Keratinocyte (primary cell): ENCODE results near the gene PYROXD2. TPM values are rescaled to one million over a fixed set of nuclear protein-coding genes. Genes with fewer than 3 reads are reported as not detected.

Experiments
- DNase-seq: peaks from one replicate; pipeline ENCODE4 v3.0.0-alpha.2; 2011; ENCODE audit warnings: low read depth, missing footprints, low spot score
- FAIRE-seq: peaks from 2 replicates; lab custom pipeline; 2011; peaks lifted over from hg19 to GRCh38; lab: Jason Lieb, UNC
- H2AFZ ChIP-seq: 2 replicates; pipeline ENCODE4 v1.6.0; 2012; ENCODE audit warnings: low read length, control low read depth, inconsistent platforms; ENCODE audit not compliant: control insufficient read depth
- H3K27ac ChIP-seq: 2 replicates; pipeline ENCODE4 v1.5.1; 2011; ENCODE audit warnings: low read length; ENCODE audit not compliant: control insufficient read depth, insufficient read depth
- H3K27me3 ChIP-seq: 3 replicates; pipeline ENCODE4 v1.6.0; 2011; ENCODE audit warnings: low read length; ENCODE audit not compliant: control insufficient read depth, insufficient read depth; ENCODE audit errors: extremely low read depth
- H3K36me3 ChIP-seq, 2 experiments: 2 replicates in 1 of 2; 3 replicates in 1 of 2; pipeline ENCODE4 v1.5.1; 2011; ENCODE audit warnings: low read length in 2 of 2, mild to moderate bottlenecking in 1 of 2; ENCODE audit not compliant: control insufficient read depth in 2 of 2, insufficient read depth in 2 of 2; ENCODE audit errors: extremely low read depth in 1 of 2
- H3K4me1 ChIP-seq: 3 replicates; pipeline ENCODE4 v1.5.1; 2011; ENCODE audit warnings: low read length; ENCODE audit not compliant: control insufficient read depth, insufficient read depth; ENCODE audit errors: extremely low read depth
- H3K4me2 ChIP-seq: 3 replicates; pipeline ENCODE4 v1.6.0; 2011; ENCODE audit warnings: low read depth, low read length; ENCODE audit not compliant: control insufficient read depth, insufficient read depth; ENCODE audit errors: extremely low read depth
- H3K4me3 ChIP-seq, 3 experiments: fragments of 200-600 bp in 1 of 3; sonication (generic) in 1 of 3; 2 replicates in 2 of 3; 3 replicates in 1 of 3; pipeline ENCODE4 v1.5.1; 2011 to 2016; ENCODE audit warnings: low read length in 3 of 3, mild to moderate bottlenecking in 3 of 3, control low read depth in 2 of 3, inconsistent platforms in 1 of 3, low read depth in 1 of 3, mixed read lengths in 1 of 3, mixed run types in 1 of 3, moderate library complexity in 1 of 3; ENCODE audit not compliant: control insufficient read depth in 2 of 3, insufficient read depth in 2 of 3; ENCODE audit errors: extremely low read depth in 1 of 3
- H3K79me2 ChIP-seq: 2 replicates; pipeline ENCODE4 v1.6.0; 2012; ENCODE audit warnings: low read length; ENCODE audit not compliant: control insufficient read depth, insufficient read depth
- H3K9ac ChIP-seq: 3 replicates; pipeline ENCODE4 v1.6.0; 2011; ENCODE audit warnings: low read length; ENCODE audit not compliant: control insufficient read depth, insufficient read depth; ENCODE audit errors: extremely low read depth
- H3K9me1 ChIP-seq: 3 replicates; pipeline ENCODE4 v1.6.0; 2011; ENCODE audit warnings: low read length; ENCODE audit not compliant: control insufficient read depth, insufficient read depth; ENCODE audit errors: extremely low read depth
- H3K9me3 ChIP-seq: 2 replicates; pipeline ENCODE4 v1.5.1; 2012; ENCODE audit warnings: low read depth, low read length; ENCODE audit not compliant: control insufficient read depth
- H4K20me1 ChIP-seq: 3 replicates; pipeline ENCODE4 v1.6.0; 2011; ENCODE audit warnings: low read length; ENCODE audit not compliant: control insufficient read depth, insufficient read depth; ENCODE audit errors: extremely low read depth
- EZH2 ChIP-seq: IDR thresholded peaks from one replicate; pipeline ENCODE4 v1.6.1; 2012; ENCODE audit warnings: inconsistent platforms, mild to moderate bottlenecking, low read length, moderate library complexity
- dilution Hi-C: fragments of 300-500 bp; cut with MboI; formaldehyde crosslinking; loops from one replicate; pipeline ENCODE4 v1.7.0; 2020; ENCODE audit warnings: low sequenced_read_pairs; ENCODE audit not compliant: extremely low pct_ligation_motif_present
- polyA plus RNA-seq, 5 experiments: library from polyadenylated mRNA; depleted of rRNA in 3 of 5; stranded (reverse) in 3 of 5; stranded (forward) in 1 of 5; unstranded in 1 of 5; fragments of >200 nt; gene quantifications; 1 replicate in 1 of 5; 2 replicates in 3 of 5; 3 replicates in 1 of 5; pipeline versions ENCODE4 v1.2.1 to v1.2.3, GENCODE V29; 2011 to 2012; ENCODE audit warnings: missing spikeins in 2 of 5, low read depth in 1 of 5, low replicate concordance in 1 of 5
- TF ChIP-seq, protein P1 (sequence below), 3 experiments: IDR thresholded peaks in 1 of 3; conservative IDR thresholded peaks in 1 of 3; optimal IDR thresholded peaks in 1 of 3; 2 replicates in 2 of 3; 3 replicates in 1 of 3; pipeline versions ENCODE3 to v1.5.1; 2011; ENCODE audit warnings: low read length in 3 of 3, mild to moderate bottlenecking in 3 of 3, moderate library complexity in 2 of 3, control low read depth in 1 of 3, inconsistent platforms in 1 of 3; ENCODE audit not compliant: insufficient read depth in 2 of 3; ENCODE audit errors: extremely low read depth in 1 of 3

Gene PYROXD2
- polyA plus RNA-seq, 1 donor (not counting 4 experiments of a cell fraction or from before 2014, with no cell fraction given): 4.4 TPM

DNA sequence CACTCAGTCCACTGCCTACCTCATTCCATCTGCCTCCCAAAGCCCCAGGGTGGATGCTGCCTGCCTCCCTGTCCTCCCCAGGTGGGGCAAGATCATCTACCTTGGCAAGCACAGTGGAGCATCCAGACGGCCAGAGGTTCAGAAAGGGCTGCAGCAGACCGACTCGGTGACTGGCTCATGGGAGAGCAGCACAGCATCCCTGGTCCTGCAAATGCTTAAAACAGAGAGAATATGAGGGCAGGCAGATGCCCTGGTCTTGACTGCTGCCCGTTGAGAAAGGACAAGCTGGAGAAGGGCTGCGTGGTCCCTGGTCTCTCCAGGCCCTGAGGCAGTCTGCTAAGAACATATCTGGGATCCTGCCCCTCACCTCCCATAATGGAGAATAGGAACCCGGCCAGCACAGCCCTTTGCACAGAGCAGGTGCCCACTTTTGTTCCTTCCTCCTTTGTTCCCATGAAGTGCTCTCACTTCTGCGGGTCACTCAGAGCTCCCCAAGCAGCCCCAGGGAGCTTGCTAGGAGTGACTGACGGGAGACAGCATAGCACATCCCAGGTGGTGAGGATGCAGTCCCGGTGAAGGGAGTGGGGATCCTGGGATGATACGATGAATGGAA lies 30.3 kb upstream of the PYROXD2 start:
- no peak for TF ChIP-seq EZH2
- TF ChIP-seq, protein P1, sequence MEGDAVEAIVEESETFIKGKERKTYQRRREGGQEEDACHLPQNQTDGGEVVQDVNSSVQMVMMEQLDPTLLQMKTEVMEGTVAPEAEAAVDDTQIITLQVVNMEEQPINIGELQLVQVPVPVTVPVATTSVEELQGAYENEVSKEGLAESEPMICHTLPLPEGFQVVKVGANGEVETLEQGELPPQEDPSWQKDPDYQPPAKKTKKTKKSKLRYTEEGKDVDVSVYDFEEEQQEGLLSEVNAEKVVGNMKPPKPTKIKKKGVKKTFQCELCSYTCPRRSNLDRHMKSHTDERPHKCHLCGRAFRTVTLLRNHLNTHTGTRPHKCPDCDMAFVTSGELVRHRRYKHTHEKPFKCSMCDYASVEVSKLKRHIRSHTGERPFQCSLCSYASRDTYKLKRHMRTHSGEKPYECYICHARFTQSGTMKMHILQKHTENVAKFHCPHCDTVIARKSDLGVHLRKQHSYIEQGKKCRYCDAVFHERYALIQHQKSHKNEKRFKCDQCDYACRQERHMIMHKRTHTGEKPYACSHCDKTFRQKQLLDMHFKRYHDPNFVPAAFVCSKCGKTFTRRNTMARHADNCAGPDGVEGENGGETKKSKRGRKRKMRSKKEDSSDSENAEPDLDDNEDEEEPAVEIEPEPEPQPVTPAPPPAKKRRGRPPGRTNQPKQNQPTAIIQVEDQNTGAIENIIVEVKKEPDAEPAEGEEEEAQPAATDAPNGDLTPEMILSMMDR (optimal IDR thresholded peaks at IDR 0.05 in 1 of 3, IDR thresholded peaks at IDR 0.05 in 1 of 3, conservative IDR thresholded peaks at IDR 0.05 in 1 of 3; ENCODE audit: extremely low read depth in 1 of 3, insufficient read depth in 2 of 3, low read length in 3 of 3): no peak
- H3K36me3 ChIP-seq: peaks cover 18% of the 10 kb centered on the region in 2 experiments
- DNase-seq (no peak), FAIRE-seq (no peak)
- dilution Hi-C loops: no loop called here
- H3K4me2 ChIP-seq: peak overlapping the region; percentile 96
- peaks cover 7% of the 10 kb centered on the region for H3K4me1 ChIP-seq
- H3K9me3 ChIP-seq: no peaks in the 10 kb centered on the region
- no peaks in the 10 kb centered on the region for H3K9me1 ChIP-seq
- H3K79me2 ChIP-seq: peaks cover 26% of the 10 kb centered on the region
- H3K4me3 ChIP-seq: peak overlapping the region; percentile 75 to 92 (median 84)
- no peak overlapping the region for H2AFZ ChIP-seq
- H3K27me3 ChIP-seq: no peaks in the 10 kb centered on the region
- peak overlapping the region; percentile 81 for H3K27ac ChIP-seq
- H4K20me1 ChIP-seq: no peaks in the 10 kb centered on the region
- H3K9ac ChIP-seq: peak overlapping the region; percentile 91

DNA sequence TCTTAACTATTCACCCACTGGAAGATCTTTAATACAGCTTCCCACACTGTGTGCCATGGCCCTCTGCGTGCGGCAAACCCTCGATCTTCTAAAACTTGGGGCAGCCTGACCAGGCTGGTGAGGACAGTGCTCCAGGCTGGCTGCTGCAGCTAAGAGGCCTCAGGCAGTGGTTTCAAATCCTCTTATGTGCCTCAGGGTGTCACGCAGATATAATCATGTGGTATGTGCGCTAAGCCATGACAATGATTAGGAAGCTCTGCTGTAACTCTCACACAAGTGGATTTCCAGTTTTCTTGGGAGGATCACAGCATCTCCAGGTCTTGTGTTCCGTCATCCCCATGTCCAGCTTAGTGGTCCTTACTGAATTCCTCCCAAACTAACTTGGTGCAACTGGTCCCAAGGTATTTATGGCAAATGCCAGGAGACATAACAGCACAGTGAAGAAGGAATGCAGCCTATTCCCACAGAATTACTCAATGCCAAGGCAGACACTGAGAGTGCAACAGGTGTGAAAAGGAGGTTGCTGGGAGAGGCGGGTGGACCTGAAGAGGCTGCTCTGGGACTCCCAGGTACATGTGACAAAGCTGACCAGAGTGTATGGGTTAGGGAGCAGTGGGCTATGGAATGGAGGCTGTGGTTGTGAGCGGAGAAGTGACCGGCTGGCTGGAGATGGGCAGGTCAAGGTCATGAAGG lies 29.5 kb upstream of the PYROXD2 start:
- dilution Hi-C loops: no loop called here
- FAIRE-seq: no peak
- Histone ChIP-seq H2AFZ (no peak overlapping the region), H3K9me3 (no peaks in the 10 kb centered on the region), H3K27ac (no peak overlapping the region), H3K4me2 (no peak overlapping the region), H3K79me2 (peaks cover 26% of the 10 kb centered on the region), H3K4me1 (peaks cover 7% of the 10 kb centered on the region), H3K36me3 (peaks cover 18% of the 10 kb centered on the region in 2 experiments), H3K9me1 (no peaks in the 10 kb centered on the region), H3K4me3 (no peak overlapping the region), H3K9ac (no peak overlapping the region), H4K20me1 (no peaks in the 10 kb centered on the region), H3K27me3 (no peaks in the 10 kb centered on the region)
- no peak for DNase-seq
- TF ChIP-seq EZH2: no peak
- TF ChIP-seq, protein P1 (optimal IDR thresholded peaks at IDR 0.05 in 1 of 3, IDR thresholded peaks at IDR 0.05 in 1 of 3, conservative IDR thresholded peaks at IDR 0.05 in 1 of 3; ENCODE audit: extremely low read depth in 1 of 3, insufficient read depth in 2 of 3, low read length in 3 of 3): no peak
